HepG2 (cell line): ENCODE results near the gene HIF1AN. TPM values are rescaled to one million over a fixed set of nuclear protein-coding genes. Genes with fewer than 3 reads are reported as not detected.

Experiments
- GATAD1 ChIP-seq: IDR thresholded peaks from 2 replicates; pipeline ENCODE4 v1.6.1; 2016; ENCODE audit warnings: missing genetic modification reagents, missing compliant biosample characterization
- GLMP ChIP-seq: sonication (generic); formaldehyde crosslinking; IDR thresholded peaks from 2 replicates; pipeline ENCODE4 v1.9.0; 2021; ENCODE audit warnings: missing genetic modification reagents, mild to moderate bottlenecking, borderline replicate concordance
- KDM2A ChIP-seq: sonication (generic); formaldehyde crosslinking; IDR thresholded peaks from 2 replicates; pipeline ENCODE4 v1.4.0; 2020; ENCODE audit warnings: low read depth, missing genetic modification reagents, borderline replicate concordance
- KDM5B ChIP-seq: sonication (generic); formaldehyde crosslinking; IDR thresholded peaks from 2 replicates; pipeline ENCODE4 v1.4.0; 2020; ENCODE audit warnings: missing genetic modification reagents, mild to moderate bottlenecking, borderline replicate concordance
- MTA1 ChIP-seq: sonication (generic); formaldehyde crosslinking; IDR thresholded peaks from 2 replicates; pipeline ENCODE4 v1.4.0; 2020; ENCODE audit warnings: missing genetic modification reagents, mild to moderate bottlenecking, borderline replicate concordance
- MXI1 ChIP-seq: IDR thresholded peaks from 3 replicates; pipeline ENCODE4 v1.6.1; 2012; ENCODE audit warnings: low read depth, low read length, inconsistent platforms, borderline replicate concordance
- NBN ChIP-seq: fragments of 450-650 bp; conservative IDR thresholded peaks from 2 replicates; pipeline ENCODE4 v1.6.1; 2017
- PCBP1 ChIP-seq: fragments of 200-400 bp; formaldehyde crosslinking; IDR thresholded peaks from 2 replicates; pipeline ENCODE4 v1.6.1; 2017; ENCODE audit warnings: mild to moderate bottlenecking, low read depth, low read length, borderline replicate concordance
- PCBP2 ChIP-seq: fragments of 200-400 bp; formaldehyde crosslinking; optimal IDR thresholded peaks from 2 replicates; pipeline ENCODE3; 2018; ENCODE audit warnings: low read length, low read depth; ENCODE audit not compliant: poor library complexity, severe bottlenecking
- PHB2 ChIP-seq: fragments of 450-650 bp; IDR thresholded peaks from 2 replicates; pipeline ENCODE4 v1.6.1; 2018; ENCODE audit not compliant: partially characterized antibody
- PHF21A ChIP-seq: sonication (generic); formaldehyde crosslinking; IDR thresholded peaks from 2 replicates; pipeline ENCODE4 v1.5.0; 2020; ENCODE audit warnings: mild to moderate bottlenecking, missing genetic modification reagents
- SALL1 ChIP-seq: sonication (generic); formaldehyde crosslinking; IDR thresholded peaks from 2 replicates; pipeline ENCODE4 v1.8.0; 2022; ENCODE audit warnings: mild to moderate bottlenecking, missing genetic modification reagents
- SNAI1 ChIP-seq: sonication (generic); formaldehyde crosslinking; IDR thresholded peaks from 2 replicates; pipeline ENCODE4 v1.5.0; 2020; ENCODE audit warnings: mild to moderate bottlenecking, missing genetic modification reagents, borderline replicate concordance
- YY1 ChIP-seq: IDR thresholded peaks from 2 replicates; pipeline ENCODE4 v1.6.1; 2011; ENCODE audit warnings: low read length, low read depth, moderate library complexity, mild to moderate bottlenecking; ENCODE audit not compliant: insufficient read depth, insufficient replicate concordance
- ZBTB7B ChIP-seq: sonication (generic); formaldehyde crosslinking; IDR thresholded peaks from 2 replicates; pipeline ENCODE4 v1.4.0; 2020; ENCODE audit warnings: missing genetic modification reagents
- ZNF101 ChIP-seq: sonication (generic); formaldehyde crosslinking; IDR thresholded peaks from 2 replicates; pipeline ENCODE4 v1.4.0; 2020; ENCODE audit warnings: mild to moderate bottlenecking, low read depth, missing genetic modification reagents, borderline replicate concordance
- ZNF274 ChIP-seq: sonication (generic); formaldehyde crosslinking; IDR thresholded peaks from 2 replicates; pipeline ENCODE4 v1.5.1; 2020; ENCODE audit warnings: mild to moderate bottlenecking, missing genetic modification reagents
- ZNF446 ChIP-seq: sonication (generic); formaldehyde crosslinking; IDR thresholded peaks from 2 replicates; pipeline ENCODE4 v1.5.0; 2020; ENCODE audit warnings: mild to moderate bottlenecking, missing genetic modification reagents
- ZNF460 ChIP-seq: sonication (generic); formaldehyde crosslinking; IDR thresholded peaks from 2 replicates; pipeline ENCODE4 v1.5.1; 2020; ENCODE audit warnings: missing genetic modification reagents, mild to moderate bottlenecking, borderline replicate concordance
- ZNF496 ChIP-seq: sonication (generic); formaldehyde crosslinking; IDR thresholded peaks from 2 replicates; pipeline ENCODE4 v1.8.1; 2023; ENCODE audit warnings: mild to moderate bottlenecking, moderate library complexity, missing genetic modification reagents; ENCODE audit not compliant: insufficient replicate concordance
- ZNF543 ChIP-seq: sonication (generic); formaldehyde crosslinking; IDR thresholded peaks from 2 replicates; pipeline ENCODE4 v1.4.0; 2020; ENCODE audit warnings: mild to moderate bottlenecking, missing genetic modification reagents
- ZNF597 ChIP-seq: sonication (generic); formaldehyde crosslinking; IDR thresholded peaks from 2 replicates; pipeline ENCODE4 v1.5.0; 2020; ENCODE audit warnings: missing genetic modification reagents
- ZNF891 ChIP-seq: sonication (generic); formaldehyde crosslinking; IDR thresholded peaks from 2 replicates; pipeline ENCODE4 v1.5.0; 2020; ENCODE audit warnings: mild to moderate bottlenecking, missing genetic modification reagents
- polyA plus RNA-seq, 8 experiments: library from polyadenylated mRNA; depleted of rRNA in 3 of 8; stranded (reverse) in 7 of 8; unstranded in 1 of 8; fragments of >200 nt; fragmentation: Illumina TruSeq in 4 of 8; extraction: Trizol in 4 of 8; gene quantifications; 2 replicates each; pipeline versions ENCODE4 v1.2.1 to v1.2.3, GENCODE V29; 2011 to 2016; ENCODE audit warnings: low read depth in 4 of 8, missing spikeins in 1 of 8, mixed read lengths in 1 of 8; ENCODE audit not compliant: insufficient read depth in 1 of 8
- total RNA-seq, 5 experiments: library from RNA; depleted of rRNA; stranded (reverse); fragments of >200 nt; fragmentation: Illumina TruSeq; extraction: Trizol; gene quantifications; 2 replicates each; pipeline ENCODE4 v1.2.3, GENCODE V29; 2016; ENCODE audit warnings: low read depth in 1 of 5

Gene HIF1AN
- total and polyA plus RNA-seq, 2 of the 13 experiments (the other 11 are each of a cell fraction or from before 2014, with no cell fraction given) = 8.6 to 10.7 TPM

DNA sequence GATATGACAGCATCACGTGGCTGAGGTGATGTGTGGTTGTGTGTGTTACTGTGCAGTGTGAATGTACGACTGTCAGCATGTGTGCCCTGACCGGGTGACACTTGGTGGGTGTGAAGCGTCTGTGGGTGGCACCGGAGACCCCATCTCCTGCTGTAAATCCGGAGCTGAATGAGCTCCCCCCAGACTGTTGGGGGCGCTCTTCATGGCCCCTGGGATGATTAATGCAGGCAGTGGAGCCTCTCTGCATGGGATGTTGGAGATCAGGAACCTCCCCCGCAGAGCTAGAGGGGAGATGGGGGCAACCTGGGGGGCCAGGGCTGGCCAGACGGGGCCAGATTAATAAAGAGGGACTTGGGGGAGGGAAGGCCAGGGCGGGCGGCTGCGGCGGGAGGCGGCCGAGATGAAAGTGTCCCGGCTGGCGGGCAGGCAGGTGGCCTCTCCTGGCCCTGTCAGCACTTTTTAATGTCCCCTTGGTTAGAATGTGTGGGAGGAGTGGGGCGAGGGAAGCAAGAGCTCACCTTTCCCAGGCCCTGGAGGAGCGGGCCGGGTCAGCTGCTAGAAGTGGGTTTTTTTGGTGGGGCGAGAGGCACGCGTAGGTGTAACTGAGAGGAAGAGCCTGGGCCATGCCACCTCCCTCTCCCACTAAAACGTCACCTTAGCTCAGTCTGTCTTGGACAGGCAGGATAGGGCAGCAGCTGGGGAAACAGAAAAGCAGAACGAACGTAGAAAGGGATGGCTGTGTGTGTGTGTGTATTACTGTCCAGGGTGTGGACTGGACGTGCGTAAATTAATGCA lies 34.1 kb downstream of the HIF1AN start (continued):
- TF ChIP-seq SNAI1 (no peak), ZNF446 (CRISPR knock-in tag) (no peak), ZNF597 (CRISPR knock-in tag) (no peak), ZNF496 (CRISPR knock-in tag) (no peak), ZBTB7B (peak; percentile 71; the same call in 1 of the 2 replicates), PCBP1 (no peak), YY1 (peak; percentile 10), ZNF101 (CRISPR knock-in tag) (no peak), PHB2 (no peak), PHF21A (0 out of 2 replicates have a peak, but pooled peaks have one; percentile 21), KDM5B (CRISPR knock-in tag) (peak; percentile 29; the same call in 1 of the 2 replicates), ZNF891 (CRISPR knock-in tag) (peak; percentile 27; the same call in 1 of the 2 replicates), ZNF543 (CRISPR knock-in tag) (no peak), SALL1 (CRISPR knock-in tag) (peak; percentile 14; the same call in 1 of the 2 replicates), MTA1 (no peak), GATAD1 (peak; percentile 89), GLMP (CRISPR knock-in tag) (no peak), KDM2A (CRISPR knock-in tag) (peak; percentile 49), MXI1 (no peak), NBN (no peak), ZNF460 (CRISPR knock-in tag) (no peak), ZNF274 (CRISPR knock-in tag) (no peak), PCBP2 (no peak)
